NK-92 (cell line): ENCODE results near the gene AATK.

Experiments
- DNase-seq: peaks from one replicate; lab custom pipeline; 2025; ENCODE audit not compliant: unreplicated experiment; lab: John Stamatoyannopoulos, UW

The AATK gene

GRCh38 chr17:81073967-81074839, 91.8 kb downstream of the AATK start:
- DNase-seq = no peak

GRCh38 chr17:81071761-81072741, 94.0 kb downstream of the AATK start:
- no peak for DNase-seq

GRCh38 chr17:81070541-81071246, 95.3 kb downstream of the AATK start:
- no peak for DNase-seq

GRCh38 chr17:81069135-81069645, 96.8 kb downstream of the AATK start:
- no peak for DNase-seq

GRCh38 chr17:81068411-81069134, 97.4 kb downstream of the AATK start:
- DNase-seq = no peak

GRCh38 chr17:81067391-81067811, 98.6 kb downstream of the AATK start:
- no peak for DNase-seq
